ENCODE data around the gene MED20.

MED20 gene

DNA sequence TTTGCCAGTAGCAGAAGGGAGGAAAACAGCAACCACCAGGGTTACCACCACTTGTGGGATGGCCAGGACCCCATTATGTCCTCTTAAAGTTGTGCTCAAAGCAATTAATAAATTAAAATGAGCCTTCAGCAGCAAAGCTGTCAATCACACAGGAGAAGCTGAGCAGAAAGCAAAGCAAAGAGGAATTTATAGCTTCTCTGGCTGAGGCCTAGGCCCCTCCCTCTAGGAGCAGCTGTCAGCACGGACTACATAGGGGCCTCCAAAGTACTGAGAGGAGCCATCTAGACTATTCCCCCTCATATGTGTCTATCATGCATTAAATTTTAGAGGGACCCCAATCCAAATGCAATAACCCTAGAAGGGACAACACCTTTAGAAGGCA lies 14.2 kb upstream of the MED20 start:
- peaks cover 15% of the 10 kb centered on the region for H3K4me1 ChIP-seq (ENCODE audit: control insufficient read depth, low read depth, low read length)
- no peak overlapping the region for H3K9ac ChIP-seq (ENCODE audit: low read length)
- H2BK120ac ChIP-seq (ENCODE audit: low read depth, low read length), result no peak overlapping the region
- H4K5ac ChIP-seq (ENCODE audit: low read length), result no peak overlapping the region
- no peaks in the 10 kb centered on the region for H3K27me3 ChIP-seq (ENCODE audit: insufficient read depth, low read length, poor library complexity)
- no peak overlapping the region for H2BK5ac ChIP-seq (ENCODE audit: low read length)
- H3K18ac ChIP-seq (ENCODE audit: low read length), result no peak overlapping the region
- no peak overlapping the region for H3K27ac ChIP-seq (ENCODE audit: low read depth, low read length)
- H3K56ac ChIP-seq (ENCODE audit: low read length), result no peak overlapping the region
- H3K23ac ChIP-seq (ENCODE audit: low read length), result no peak overlapping the region
- H2BK15ac ChIP-seq (replicated peaks; ENCODE audit: low read depth), result no peak overlapping the region
- H3K4me3 ChIP-seq (ENCODE audit: low read length), result no peak overlapping the region
- H3K36me3 ChIP-seq (ENCODE audit: control insufficient read depth, insufficient read depth, low read length), result peaks cover 13% of the 10 kb centered on the region
- H3K4me2 ChIP-seq (ENCODE audit: low read length), result no peak overlapping the region
- no peaks in the 10 kb centered on the region for H3K79me2 ChIP-seq (ENCODE audit: control insufficient read depth, insufficient read depth, low read length)
- no peak overlapping the region for H3K4ac ChIP-seq (ENCODE audit: low read depth, low read length)
- DNase-seq, result no peak
- H3K79me1 ChIP-seq (ENCODE audit: low read length), result peaks cover 6% of the 10 kb centered on the region
- H2AK5ac ChIP-seq (ENCODE audit: low read length), result no peak overlapping the region
- no CpG with 5 or more reads among the region's 1 CpG for WGBS (ENCODE audit: extremely low coverage, insufficient coverage, low lambda C conversion rate)
- H4K8ac ChIP-seq (ENCODE audit: low read depth, low read length), result no peak overlapping the region

DNA sequence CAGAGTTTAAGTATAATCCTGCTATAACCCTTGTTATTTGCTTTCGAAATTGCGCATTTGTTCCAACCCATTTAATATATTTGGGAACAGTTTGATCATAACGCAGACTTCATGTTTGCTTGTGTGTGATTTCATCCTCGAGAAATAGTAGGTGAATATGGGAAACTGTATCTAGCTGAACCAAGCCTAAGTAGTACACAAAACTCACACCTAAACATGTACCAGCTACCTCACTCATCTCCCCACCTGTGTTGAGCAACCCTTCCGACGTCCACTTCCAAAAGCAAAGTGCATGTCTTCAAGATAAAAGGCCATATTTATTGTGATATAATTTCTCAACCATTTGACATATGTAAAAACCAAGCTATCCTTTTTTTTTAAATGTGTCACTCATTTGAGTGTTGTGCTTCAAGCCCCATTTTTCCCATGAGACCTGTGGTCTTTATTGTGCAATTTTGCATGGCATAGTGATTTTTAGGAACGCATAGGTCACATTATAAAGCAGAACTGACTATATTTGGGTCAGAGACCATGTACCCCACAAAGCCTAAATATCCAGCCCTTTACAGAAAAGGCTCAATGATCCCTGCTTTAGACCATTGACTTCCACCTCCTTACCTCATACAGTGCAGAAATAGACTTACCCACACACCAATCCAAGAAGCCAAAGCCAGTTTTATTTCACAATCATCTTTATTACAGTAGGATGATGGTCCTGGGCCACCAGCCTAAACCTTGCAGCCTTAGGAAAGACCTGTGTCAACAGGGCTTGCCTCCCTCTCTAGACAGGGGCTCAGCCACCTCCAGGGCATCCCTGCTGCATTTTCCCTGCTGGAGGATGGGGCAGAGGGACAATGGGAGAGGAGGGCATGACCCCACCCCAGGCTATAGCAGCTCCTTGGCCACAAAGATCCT lies 13.6 kb upstream of the MED20 start:
- Histone ChIP-seq H2AK5ac (ENCODE audit: low read length) (no peak overlapping the region), H3K23ac (ENCODE audit: low read length) (no peak overlapping the region), H4K8ac (ENCODE audit: low read depth, low read length) (no peak overlapping the region), H3K79me2 (ENCODE audit: control insufficient read depth, insufficient read depth, low read length) (no peaks in the 10 kb centered on the region), H3K27me3 (ENCODE audit: insufficient read depth, low read length, poor library complexity) (no peaks in the 10 kb centered on the region), H3K56ac (ENCODE audit: low read length) (no peak overlapping the region), H2BK5ac (ENCODE audit: low read length) (no peak overlapping the region), H3K4me3 (ENCODE audit: low read length) (no peak overlapping the region), H3K27ac (ENCODE audit: low read depth, low read length) (no peak overlapping the region), H3K4ac (ENCODE audit: low read depth, low read length) (no peak overlapping the region), H2BK120ac (ENCODE audit: low read depth, low read length) (no peak overlapping the region), H3K36me3 (ENCODE audit: control insufficient read depth, insufficient read depth, low read length) (peaks cover 16% of the 10 kb centered on the region), H3K18ac (ENCODE audit: low read length) (no peak overlapping the region), H3K4me1 (ENCODE audit: control insufficient read depth, low read depth, low read length) (peaks cover 8% of the 10 kb centered on the region), H3K4me2 (ENCODE audit: low read length) (no peak overlapping the region), H4K5ac (ENCODE audit: low read length) (no peak overlapping the region), H3K79me1 (ENCODE audit: low read length) (peaks cover 7% of the 10 kb centered on the region), H2BK15ac (replicated peaks; ENCODE audit: low read depth) (no peak overlapping the region), H3K9ac (ENCODE audit: low read length) (no peak overlapping the region)
- WGBS (ENCODE audit: extremely low coverage, insufficient coverage, low lambda C conversion rate), result no CpG with 5 or more reads among the region's 7 CpGs
- peak; percentile 31 for DNase-seq

DNA sequence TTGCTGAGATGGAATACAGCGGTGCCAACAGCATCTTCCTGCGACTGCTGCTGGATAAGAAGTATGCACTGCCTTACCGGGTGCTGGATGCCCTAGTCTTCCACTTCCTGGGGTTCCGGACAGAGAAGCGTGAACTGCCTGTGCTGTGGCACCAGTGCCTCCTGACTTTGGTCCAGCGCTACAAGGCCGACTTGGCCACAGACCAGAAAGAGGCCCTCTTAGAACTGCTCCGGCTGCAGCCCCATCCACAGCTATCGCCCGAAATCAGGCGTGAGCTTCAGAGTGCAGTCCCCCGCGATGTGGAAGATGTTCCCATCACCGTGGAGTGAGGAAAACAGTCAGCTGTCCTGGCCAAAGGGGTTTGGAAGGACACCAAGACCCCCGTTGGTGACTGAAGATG lies 11.4 kb upstream of the MED20 start:
- Histone ChIP-seq H2BK120ac (ENCODE audit: low read depth, low read length) (no peak overlapping the region), H2AK5ac (ENCODE audit: low read length) (no peak overlapping the region), H3K18ac (ENCODE audit: low read length) (no peak overlapping the region), H2BK5ac (ENCODE audit: low read length) (no peak overlapping the region), H4K8ac (ENCODE audit: low read depth, low read length) (no peak overlapping the region), H3K36me3 (ENCODE audit: control insufficient read depth, insufficient read depth, low read length) (peaks cover 25% of the 10 kb centered on the region), H4K5ac (ENCODE audit: low read length) (no peak overlapping the region), H3K27ac (ENCODE audit: low read depth, low read length) (no peak overlapping the region), H3K56ac (ENCODE audit: low read length) (no peak overlapping the region), H3K9ac (ENCODE audit: low read length) (no peak overlapping the region), H3K79me2 (ENCODE audit: control insufficient read depth, insufficient read depth, low read length) (no peaks in the 10 kb centered on the region), H3K4me2 (ENCODE audit: low read length) (no peak overlapping the region), H3K4me3 (ENCODE audit: low read length) (no peak overlapping the region), H3K27me3 (ENCODE audit: insufficient read depth, low read length, poor library complexity) (no peaks in the 10 kb centered on the region), H3K23ac (ENCODE audit: low read length) (no peak overlapping the region), H2BK15ac (replicated peaks; ENCODE audit: low read depth) (no peak overlapping the region), H3K79me1 (ENCODE audit: low read length) (peaks cover 11% of the 10 kb centered on the region), H3K4ac (ENCODE audit: low read depth, low read length) (no peak overlapping the region), H3K4me1 (ENCODE audit: control insufficient read depth, low read depth, low read length) (no peaks in the 10 kb centered on the region)
- DNase-seq, result no peak
- no CpG with 5 or more reads among the region's 15 CpGs for WGBS (ENCODE audit: extremely low coverage, insufficient coverage, low lambda C conversion rate)

DNA sequence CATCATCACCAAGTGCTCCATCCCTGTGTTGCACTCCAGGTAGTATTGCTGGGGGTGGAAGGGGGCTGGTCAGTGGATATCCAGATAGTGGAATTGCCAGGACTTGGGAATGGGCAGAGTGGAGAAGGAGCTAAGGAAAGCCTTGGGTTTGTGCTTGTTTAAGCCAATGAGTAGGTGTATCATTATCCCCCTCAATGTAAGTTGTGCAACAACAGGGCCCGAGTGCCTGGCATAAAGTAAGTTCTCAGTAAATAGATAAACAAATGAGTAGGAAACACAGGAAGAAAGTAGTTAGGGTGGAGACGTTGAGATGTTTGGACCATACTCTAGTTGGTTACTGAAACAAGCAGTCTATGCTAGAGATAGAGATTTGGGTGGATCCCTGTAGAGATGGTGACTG lies 10.9 kb upstream of the MED20 start:
- H3K4me3 ChIP-seq (ENCODE audit: low read length), result no peak overlapping the region
- H3K23ac ChIP-seq (ENCODE audit: low read length), result no peak overlapping the region
- H3K4me1 ChIP-seq (ENCODE audit: control insufficient read depth, low read depth, low read length), result no peaks in the 10 kb centered on the region
- H3K79me2 ChIP-seq (ENCODE audit: control insufficient read depth, insufficient read depth, low read length), result peaks cover 4% of the 10 kb centered on the region
- H3K4me2 ChIP-seq (ENCODE audit: low read length), result no peak overlapping the region
- H2AK5ac ChIP-seq (ENCODE audit: low read length), result no peak overlapping the region
- H3K56ac ChIP-seq (ENCODE audit: low read length), result no peak overlapping the region
- H2BK5ac ChIP-seq (ENCODE audit: low read length), result no peak overlapping the region
- no peaks in the 10 kb centered on the region for H3K27me3 ChIP-seq (ENCODE audit: insufficient read depth, low read length, poor library complexity)
- no CpG with 5 or more reads among the region's 2 CpGs for WGBS (ENCODE audit: extremely low coverage, insufficient coverage, low lambda C conversion rate)
- H2BK120ac ChIP-seq (ENCODE audit: low read depth, low read length), result no peak overlapping the region
- H3K79me1 ChIP-seq (ENCODE audit: low read length), result peaks cover 12% of the 10 kb centered on the region
- peaks cover 29% of the 10 kb centered on the region for H3K36me3 ChIP-seq (ENCODE audit: control insufficient read depth, insufficient read depth, low read length)
- no peak overlapping the region for H2BK15ac ChIP-seq (replicated peaks; ENCODE audit: low read depth)
- no peak overlapping the region for H3K4ac ChIP-seq (ENCODE audit: low read depth, low read length)
- H4K8ac ChIP-seq (ENCODE audit: low read depth, low read length), result no peak overlapping the region
- no peak for DNase-seq
- H4K5ac ChIP-seq (ENCODE audit: low read length), result no peak overlapping the region
- no peak overlapping the region for H3K18ac ChIP-seq (ENCODE audit: low read length)
- no peak overlapping the region for H3K27ac ChIP-seq (ENCODE audit: low read depth, low read length)
- H3K9ac ChIP-seq (ENCODE audit: low read length), result no peak overlapping the region

DNA sequence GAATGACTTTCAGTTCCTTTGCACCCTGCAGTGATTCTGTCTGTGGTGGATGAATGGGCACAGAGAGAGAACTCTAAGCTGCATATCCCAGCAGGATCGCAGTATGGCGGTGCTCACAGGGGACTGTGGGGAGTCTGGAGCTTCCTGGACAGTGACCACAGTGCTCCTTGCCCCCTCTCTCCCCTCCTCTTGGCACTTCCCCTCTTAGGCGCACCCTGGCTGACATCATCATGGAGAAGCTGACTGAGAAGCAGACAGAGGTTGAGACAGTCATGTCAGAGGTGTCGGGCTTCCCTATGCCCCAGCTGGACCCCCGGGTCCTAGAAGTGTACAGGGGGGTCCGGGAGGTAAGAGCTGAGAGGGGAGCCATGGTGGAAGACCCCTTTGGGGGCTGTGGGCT lies 9.0 kb upstream of the MED20 start:
- no peak overlapping the region for H3K56ac ChIP-seq (ENCODE audit: low read length)
- no peak overlapping the region for H3K4me2 ChIP-seq (ENCODE audit: low read length)
- no peak overlapping the region for H2BK15ac ChIP-seq (replicated peaks; ENCODE audit: low read depth)
- H3K9ac ChIP-seq (ENCODE audit: low read length), result no peak overlapping the region
- no peaks in the 10 kb centered on the region for H3K27me3 ChIP-seq (ENCODE audit: insufficient read depth, low read length, poor library complexity)
- no peak overlapping the region for H3K4ac ChIP-seq (ENCODE audit: low read depth, low read length)
- H2BK5ac ChIP-seq (ENCODE audit: low read length), result no peak overlapping the region
- peaks cover 15% of the 10 kb centered on the region for H3K79me1 ChIP-seq (ENCODE audit: low read length)
- H4K8ac ChIP-seq (ENCODE audit: low read depth, low read length), result no peak overlapping the region
- H3K36me3 ChIP-seq (ENCODE audit: control insufficient read depth, insufficient read depth, low read length), result peaks cover 28% of the 10 kb centered on the region
- H3K23ac ChIP-seq (ENCODE audit: low read length), result no peak overlapping the region
- no peaks in the 10 kb centered on the region for H3K4me1 ChIP-seq (ENCODE audit: control insufficient read depth, low read depth, low read length)
- peaks cover 11% of the 10 kb centered on the region for H3K79me2 ChIP-seq (ENCODE audit: control insufficient read depth, insufficient read depth, low read length)
- H3K4me3 ChIP-seq (ENCODE audit: low read length), result no peak overlapping the region
- no peak for DNase-seq
- no peak overlapping the region for H4K5ac ChIP-seq (ENCODE audit: low read length)
- no peak overlapping the region for H2BK120ac ChIP-seq (ENCODE audit: low read depth, low read length)
- no peak overlapping the region for H3K18ac ChIP-seq (ENCODE audit: low read length)
- no peak overlapping the region for H3K27ac ChIP-seq (ENCODE audit: low read depth, low read length)
- no peak overlapping the region for H2AK5ac ChIP-seq (ENCODE audit: low read length)
- no CpG with 5 or more reads among the region's 6 CpGs for WGBS (ENCODE audit: extremely low coverage, insufficient coverage, low lambda C conversion rate)

DNA sequence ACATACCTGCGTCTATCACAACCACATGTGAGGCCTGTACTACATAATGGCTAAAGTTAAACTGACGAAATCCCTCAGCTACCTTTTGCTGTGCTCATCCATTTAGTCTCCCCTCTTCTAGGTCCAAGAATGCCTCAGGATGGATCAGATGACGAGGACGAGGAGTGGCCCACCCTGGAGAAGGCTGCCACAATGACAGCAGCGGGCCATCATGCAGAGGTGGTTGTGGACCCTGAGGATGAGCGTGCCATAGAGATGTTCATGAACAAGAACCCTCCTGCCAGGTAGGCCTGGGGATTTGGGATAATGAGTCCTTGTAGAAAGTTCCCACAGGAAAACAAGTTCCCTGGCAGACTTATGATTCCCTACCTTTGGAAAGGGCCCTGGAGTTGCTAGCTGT lies 6.3 kb upstream of the MED20 start:
- Histone ChIP-seq H3K4ac (ENCODE audit: low read depth, low read length) (no peak overlapping the region), H4K8ac (ENCODE audit: low read depth, low read length) (no peak overlapping the region), H3K27ac (ENCODE audit: low read depth, low read length) (no peak overlapping the region), H3K27me3 (ENCODE audit: insufficient read depth, low read length, poor library complexity) (no peaks in the 10 kb centered on the region), H2BK120ac (ENCODE audit: low read depth, low read length) (no peak overlapping the region), H3K9ac (ENCODE audit: low read length) (no peak overlapping the region), H3K23ac (ENCODE audit: low read length) (no peak overlapping the region), H2BK5ac (ENCODE audit: low read length) (no peak overlapping the region), H3K18ac (ENCODE audit: low read length) (no peak overlapping the region), H2AK5ac (ENCODE audit: low read length) (no peak overlapping the region), H3K4me2 (ENCODE audit: low read length) (no peak overlapping the region), H3K79me1 (ENCODE audit: low read length) (peaks cover 24% of the 10 kb centered on the region), H3K56ac (ENCODE audit: low read length) (no peak overlapping the region), H4K5ac (ENCODE audit: low read length) (no peak overlapping the region), H2BK15ac (replicated peaks; ENCODE audit: low read depth) (no peak overlapping the region), H3K36me3 (ENCODE audit: control insufficient read depth, insufficient read depth, low read length) (peaks cover 28% of the 10 kb centered on the region), H3K4me1 (ENCODE audit: control insufficient read depth, low read depth, low read length) (peaks cover 2% of the 10 kb centered on the region), H3K79me2 (ENCODE audit: control insufficient read depth, insufficient read depth, low read length) (peaks cover 36% of the 10 kb centered on the region), H3K4me3 (ENCODE audit: low read length) (no peak overlapping the region)
- no CpG with 5 or more reads among the region's 6 CpGs for WGBS (ENCODE audit: extremely low coverage, insufficient coverage, low lambda C conversion rate)
- no peak for DNase-seq
